HG02840 (cell line): ENCODE data around the gene KCNQ2.

Experiments used
- ATAC-seq: cut with Tn5 transposase; IDR thresholded peaks from one replicate; pipeline ENCODE4 v1.9.1; 2021; ENCODE audit warnings: mild to moderate bottlenecking, moderate library complexity, moderate number of reproducible peaks; ENCODE audit not compliant: unreplicated experiment, low FRiP score

Gene KCNQ2

DNA sequence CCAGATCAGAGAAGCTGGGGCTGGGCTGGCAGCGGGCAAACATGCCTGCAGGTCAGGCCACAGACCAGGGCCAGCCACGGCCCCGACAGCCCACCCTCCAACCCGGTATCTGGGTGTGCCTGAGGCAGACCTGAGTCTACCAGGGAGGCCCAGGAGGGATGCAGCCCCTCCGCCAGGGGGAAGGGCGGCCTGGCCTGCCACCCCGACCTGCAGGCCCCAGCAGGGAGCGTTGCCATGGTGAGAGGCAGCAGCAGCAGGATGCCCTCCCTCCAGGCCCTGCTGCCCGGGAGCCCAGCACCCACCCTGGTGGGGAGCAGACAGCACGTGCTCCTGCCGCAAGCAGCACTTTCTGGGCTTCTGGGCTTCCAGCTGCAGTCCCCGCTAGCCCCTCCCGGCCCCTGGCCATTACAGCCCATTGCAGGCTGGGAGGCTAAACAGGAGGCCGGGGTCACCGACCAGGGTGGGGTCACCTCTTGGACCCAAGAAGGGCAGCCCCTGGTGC, 30.3 kb upstream of the KCNQ2 start:
- no peak for ATAC-seq

GRCh38 chr20:63501818-63502670, 29.6 kb upstream of the KCNQ2 start:
- no peak for ATAC-seq

DNA sequence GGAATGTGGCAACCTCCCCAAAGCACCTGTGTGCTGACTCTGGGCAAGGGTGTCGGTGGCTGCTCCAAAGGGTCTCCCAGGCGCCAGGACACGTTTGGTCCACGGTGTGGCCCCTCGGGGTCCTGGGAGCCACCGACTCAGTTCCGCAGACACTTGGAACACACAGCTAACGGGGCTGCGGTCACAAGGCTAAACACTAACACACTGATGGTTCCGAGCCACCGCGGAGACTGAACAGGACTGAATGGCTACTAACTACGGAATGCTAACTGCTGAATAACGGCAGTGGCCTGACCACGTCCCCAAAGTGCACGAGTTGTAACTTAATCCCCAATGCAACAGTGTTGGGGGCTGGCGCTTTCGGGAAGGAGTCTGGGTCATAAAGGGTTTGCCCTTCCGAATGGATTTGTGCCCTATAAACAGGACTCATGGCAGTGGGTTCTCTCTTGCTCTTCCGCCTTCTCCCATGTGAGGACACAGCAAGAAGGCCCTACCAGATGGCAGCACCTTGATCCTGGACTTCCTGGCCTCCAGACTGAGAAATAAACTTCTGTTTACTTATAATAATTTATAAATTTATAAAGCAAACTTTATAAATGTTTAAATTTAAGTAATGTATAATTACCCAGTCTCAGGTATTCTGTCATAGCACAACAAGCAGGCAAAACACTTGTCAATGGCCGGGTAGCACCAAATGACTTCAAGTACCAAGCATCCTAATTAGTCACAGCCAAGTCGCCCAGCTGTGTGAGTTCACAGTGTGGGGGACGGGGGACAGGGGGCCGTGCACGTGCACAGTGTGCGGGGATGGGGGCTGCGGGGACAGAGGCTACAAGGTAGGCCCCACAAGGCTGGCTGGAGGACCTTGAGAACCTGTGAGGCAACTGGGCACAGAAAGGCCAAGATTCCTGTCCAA, 28.7 kb upstream of the KCNQ2 start:
- no peak for ATAC-seq

GRCh38 chr20:63500151-63500901, 27.9 kb upstream of the KCNQ2 start:
- ATAC-seq = no peak

- no peak for ATAC-seq
Measured at GRCh38 chr20:63499338-63499969, 27.0 kb upstream of the KCNQ2 start.

- ATAC-seq = no peak
Measured at GRCh38 chr20:63498960-63499337, 26.5 kb upstream of the KCNQ2 start, which contains the start of gene EEF1A2. EEF1A2 (minus strand) TSS chr20:63499083; CDS start chr20:63497763, 1,320 bp downstream.

DNA sequence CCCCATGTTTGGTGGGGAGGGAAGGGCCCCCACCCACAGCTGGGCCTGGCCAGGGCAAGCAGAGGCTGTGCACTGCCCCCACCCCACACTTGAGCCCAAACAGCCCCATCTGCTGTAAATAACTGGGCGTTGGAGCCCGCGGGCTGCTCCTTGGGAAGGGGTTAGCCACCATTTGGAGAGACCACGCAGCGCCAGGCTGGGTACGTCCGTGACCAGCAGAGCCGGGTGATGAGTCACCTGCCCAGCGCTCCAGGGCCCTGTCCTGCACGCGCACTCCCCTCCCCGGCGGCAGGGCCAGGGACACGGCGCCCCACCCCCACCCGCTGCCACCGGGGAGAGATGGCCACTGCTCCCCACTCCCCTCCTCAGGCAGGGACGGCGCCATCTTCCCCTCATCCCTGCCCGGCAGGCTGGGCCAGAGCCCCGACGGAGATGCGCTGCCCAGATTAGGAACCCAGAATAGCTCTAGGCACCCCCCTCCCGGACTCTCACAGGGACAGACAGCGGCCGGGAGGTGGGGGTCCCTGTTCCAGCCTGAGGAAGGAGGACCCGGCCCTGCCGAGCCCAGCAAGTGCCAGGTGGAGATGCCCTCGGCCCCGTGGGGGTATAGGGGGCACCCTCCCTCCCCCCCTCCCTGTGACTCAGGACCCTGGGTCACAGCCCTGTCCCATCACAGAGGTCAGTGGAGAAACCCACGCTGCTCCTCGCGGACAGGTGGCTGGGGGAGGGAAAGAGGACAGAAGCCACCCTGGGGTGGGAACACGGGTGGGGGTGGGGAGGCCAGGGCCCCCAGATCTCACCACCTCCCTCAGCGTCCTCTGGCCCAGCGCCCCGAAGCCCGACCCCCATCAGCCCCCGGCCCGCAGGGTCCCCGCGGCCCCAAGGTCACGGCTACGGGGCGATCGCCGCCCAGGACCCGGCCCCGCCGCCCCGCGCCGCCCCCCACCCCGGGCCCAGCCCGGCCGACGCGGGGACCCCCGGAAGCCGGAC, 25.8 kb upstream of the KCNQ2 start:
- no peak for ATAC-seq

- ATAC-seq = no peak
Measured at GRCh38 chr20:63497138-63497945, 24.9 kb upstream of the KCNQ2 start.

- no peak for ATAC-seq
Measured at GRCh38 chr20:63496596-63497120, 24.2 kb upstream of the KCNQ2 start.

DNA sequence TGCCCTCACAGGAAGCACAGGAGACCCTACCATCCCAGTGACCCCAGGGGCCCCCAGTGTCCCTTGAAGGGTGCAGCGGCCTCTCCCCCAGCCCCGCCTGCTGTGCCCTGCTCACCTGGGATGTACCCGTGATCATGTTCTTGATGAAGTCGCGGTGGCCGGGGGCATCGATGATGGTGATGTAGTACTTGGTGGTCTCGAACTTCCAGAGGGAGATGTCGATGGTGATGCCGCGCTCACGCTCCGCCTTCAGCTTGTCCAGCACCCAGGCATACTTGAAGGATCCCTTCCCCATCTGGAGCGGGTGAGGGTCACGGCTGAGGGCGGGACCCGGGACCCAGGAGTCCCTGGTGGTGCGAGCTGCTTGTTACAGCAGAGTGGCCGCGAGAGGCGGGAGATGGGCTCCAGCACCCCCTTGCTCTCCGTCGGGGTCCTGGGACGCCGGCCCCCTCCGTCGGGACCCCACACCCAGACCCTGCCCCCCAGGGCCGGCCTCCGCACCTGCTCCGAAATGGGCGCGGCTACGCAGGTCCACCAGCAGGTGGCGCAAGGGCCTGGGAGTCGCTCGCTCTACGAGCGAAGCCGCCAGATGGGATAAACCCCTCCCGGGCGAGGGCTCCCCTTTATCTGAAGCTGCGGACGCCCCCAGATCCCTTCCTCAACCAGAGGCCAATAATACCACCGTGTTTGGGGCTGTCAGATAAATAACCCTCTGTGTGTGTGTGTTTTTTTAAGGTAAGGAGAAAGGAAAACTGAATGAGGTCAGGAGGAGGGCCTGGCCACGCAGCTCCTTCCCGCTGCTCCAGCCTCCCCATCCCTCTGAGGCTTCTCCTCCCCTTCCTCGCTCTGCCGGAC, 23.5 kb upstream of the KCNQ2 start:
- no peak for ATAC-seq

DNA sequence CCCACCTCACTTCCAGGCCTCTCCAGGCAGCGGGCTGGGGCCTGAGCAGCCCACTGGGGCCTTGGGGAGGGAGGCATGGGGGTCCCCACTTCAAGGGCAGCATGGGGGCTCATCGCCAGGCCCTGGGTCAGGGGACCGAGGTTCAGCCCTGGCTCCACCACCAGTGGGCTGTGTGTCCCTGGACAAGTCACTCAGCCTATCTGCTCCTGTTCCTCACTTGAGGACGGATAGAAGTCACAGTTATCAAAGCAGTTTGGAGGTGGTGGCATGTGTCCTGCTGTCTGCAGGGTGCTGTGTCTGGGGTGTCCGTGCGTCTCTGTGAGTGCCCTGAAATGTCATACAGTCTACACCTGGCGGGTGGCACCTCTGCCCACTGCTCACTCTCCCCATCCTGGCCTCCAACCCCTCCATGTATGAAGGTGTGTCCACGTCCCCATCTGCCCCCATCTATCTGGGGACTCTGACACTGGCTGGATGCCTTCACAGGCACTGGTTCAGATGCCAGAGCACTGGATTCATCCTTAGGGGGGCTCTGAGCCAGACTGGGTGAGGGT, 22.8 kb upstream of the KCNQ2 start:
- ATAC-seq = no peak

GRCh38 chr20:63494420-63495166, 22.1 kb upstream of the KCNQ2 start:
- ATAC-seq = no peak

DNA sequence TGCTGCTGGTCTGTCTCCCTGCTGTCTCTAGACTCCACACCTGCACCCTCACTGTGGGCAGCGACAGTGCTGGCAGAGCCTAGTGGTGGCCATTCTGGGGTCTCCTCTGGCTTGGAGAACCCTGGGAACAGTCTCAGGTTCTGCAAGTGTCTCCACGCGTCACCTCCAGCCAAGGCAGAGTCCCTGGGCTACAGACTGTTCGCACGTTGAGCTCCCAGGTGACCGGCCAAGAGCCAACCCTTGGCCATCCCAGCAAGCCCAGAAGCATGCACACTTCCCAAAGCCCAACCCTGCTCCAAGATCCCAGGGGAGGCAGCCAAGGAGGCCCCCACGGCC, 21.6 kb upstream of the KCNQ2 start:
- no peak for ATAC-seq

DNA sequence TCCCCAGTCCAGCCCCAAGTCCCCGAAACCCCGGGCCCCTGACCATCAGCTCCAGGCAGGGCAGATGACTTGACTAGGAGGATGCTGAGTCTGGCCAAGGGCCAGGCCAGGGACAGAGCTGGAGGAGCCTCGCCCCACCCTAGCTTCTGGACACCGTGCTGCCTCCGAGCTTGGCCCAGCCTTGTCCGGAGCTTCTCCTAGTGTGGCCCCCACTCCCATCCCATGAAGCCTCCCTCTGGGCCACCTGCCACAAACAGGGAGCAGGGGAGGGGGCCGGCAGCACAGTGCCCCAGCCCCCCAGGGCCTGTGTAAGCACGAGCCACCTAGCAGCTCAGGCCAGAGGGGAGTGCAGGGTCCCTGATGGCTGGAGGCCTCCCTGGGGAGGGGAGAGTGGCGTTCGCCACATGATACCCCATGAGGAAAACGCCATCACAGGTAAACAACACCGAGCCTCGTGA, 21.1 kb upstream of the KCNQ2 start:
- no peak for ATAC-seq

DNA sequence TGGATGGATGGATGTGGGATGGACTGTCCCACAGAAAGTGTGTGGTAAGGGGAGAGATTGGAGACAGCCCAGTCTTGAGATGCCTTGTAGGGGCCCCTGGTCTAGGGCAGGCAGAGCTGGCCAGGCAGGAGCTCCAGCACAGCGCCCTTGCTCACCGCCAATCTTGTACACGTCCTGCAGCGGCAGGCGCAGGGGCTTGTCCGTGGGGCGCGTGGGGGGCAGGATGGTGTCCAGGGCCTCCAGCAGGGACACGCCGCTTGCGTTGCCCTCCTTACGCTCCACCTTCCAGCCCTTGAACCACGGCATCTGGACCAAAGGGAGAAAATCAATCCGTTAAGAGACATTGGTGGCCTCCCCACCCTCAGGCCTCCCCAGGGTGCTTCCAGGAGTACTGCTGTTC, 20.5 kb upstream of the KCNQ2 start:
- ATAC-seq = no peak

DNA sequence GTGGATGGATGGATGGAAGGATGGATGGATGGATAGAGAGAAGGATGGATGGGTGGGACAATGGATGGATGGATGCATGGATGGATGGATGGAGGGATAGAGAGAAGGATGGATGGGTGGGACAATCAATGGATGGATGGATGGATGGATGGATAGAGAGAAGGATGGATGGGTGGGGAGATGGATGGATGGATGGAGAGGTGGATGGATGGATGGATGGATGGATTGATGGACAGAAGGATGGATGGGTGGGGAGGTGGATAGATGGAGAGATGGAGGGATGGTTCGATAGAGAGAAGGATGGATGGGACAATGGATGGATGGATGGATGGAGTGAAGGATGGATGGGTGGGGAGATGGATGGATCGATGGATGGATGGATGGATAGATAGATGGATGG, 20.1 kb upstream of the KCNQ2 start:
- ATAC-seq = no peak
